Measurements from ENCODE around the gene ACADVL.

The ACADVL gene

GRCh38 chr17:7251661-7252175 is 32.0 kb downstream of the ACADVL start, which contains the start of gene CTDNEP1:
CTDNEP1 (minus strand) TSS chr17:7251734; CDS start chr17:7251296, 438 bp downstream.
- Mint-ChIP-seq H3K4me1 (ENCODE audit: low read depth) (peaks cover 30% of the 10 kb centered on the region), H3K27me3 (ENCODE audit: low read depth) (no peaks in the 10 kb centered on the region), H3K36me3 (ENCODE audit: low read depth) (peaks cover 39% of the 10 kb centered on the region), H3K4me3 (peak within 1 kb of the TSS; percentile 99), H3K27ac (peak within 1 kb of the TSS; percentile 100), H3K9me3 (no peaks in the 10 kb centered on the region)
- DNase-seq (ENCODE audit: low spot score): peak; percentile 99

GRCh38 chr17:7252176-7253043 is 32.7 kb downstream of the ACADVL start, which contains the start of gene ELP5:
ELP5 (plus strand) TSS chr17:7252215; CDS start chr17:7252551, 336 bp downstream.
- Mint-ChIP-seq H3K36me3 (ENCODE audit: low read depth) (peaks cover 40% of the 10 kb centered on the region), H3K27ac (peak within 1 kb of the TSS; percentile 100), H3K4me1 (ENCODE audit: low read depth) (peaks cover 30% of the 10 kb centered on the region), H3K4me3 (peak within 1 kb of the TSS; percentile 99), H3K27me3 (ENCODE audit: low read depth) (no peaks in the 10 kb centered on the region), H3K9me3 (no peaks in the 10 kb centered on the region)
- DNase-seq (ENCODE audit: low spot score): peak; percentile 91

- Mint-ChIP-seq H3K36me3 (ENCODE audit: low read depth) (peaks cover 40% of the 10 kb centered on the region), H3K4me1 (ENCODE audit: low read depth) (peaks cover 28% of the 10 kb centered on the region), H3K27me3 (ENCODE audit: low read depth) (no peaks in the 10 kb centered on the region), H3K27ac (peak overlapping the region; percentile 100), H3K4me3 (peak overlapping the region; percentile 99), H3K9me3 (no peaks in the 10 kb centered on the region)
- no peak for DNase-seq (ENCODE audit: low spot score)
Measured at GRCh38 chr17:7253082-7253481, 33.3 kb downstream of the ACADVL start.

GRCh38 chr17:7254511-7254910 is 34.8 kb downstream of the ACADVL start:
- Mint-ChIP-seq H3K36me3 (ENCODE audit: low read depth) (peaks cover 45% of the 10 kb centered on the region), H3K27me3 (ENCODE audit: low read depth) (no peaks in the 10 kb centered on the region), H3K27ac (no peak overlapping the region), H3K4me1 (ENCODE audit: low read depth) (peaks cover 20% of the 10 kb centered on the region), H3K4me3 (peak overlapping the region; percentile 41), H3K9me3 (no peaks in the 10 kb centered on the region)
- DNase-seq (ENCODE audit: low spot score): no peak

- Mint-ChIP-seq H3K27me3 (ENCODE audit: low read depth) (peaks cover 3% of the 10 kb centered on the region), H3K9me3 (no peaks in the 10 kb centered on the region), H3K27ac (no peak overlapping the region), H3K4me3 (no peak overlapping the region), H3K4me1 (ENCODE audit: low read depth) (peaks cover 14% of the 10 kb centered on the region), H3K36me3 (ENCODE audit: low read depth) (peaks cover 40% of the 10 kb centered on the region)
- no peak for DNase-seq (ENCODE audit: low spot score)
Measured at GRCh38 chr17:7256766-7257456, 37.2 kb downstream of the ACADVL start.

GRCh38 chr17:7258731-7259554 is 39.2 kb downstream of the ACADVL start:
- Mint-ChIP-seq H3K9me3 (no peaks in the 10 kb centered on the region), H3K4me1 (ENCODE audit: low read depth) (peaks cover 20% of the 10 kb centered on the region), H3K4me3 (no peak overlapping the region), H3K36me3 (ENCODE audit: low read depth) (peaks cover 29% of the 10 kb centered on the region), H3K27ac (peak overlapping the region; percentile 15), H3K27me3 (ENCODE audit: low read depth) (peaks cover 20% of the 10 kb centered on the region)
- no peak for DNase-seq (ENCODE audit: low spot score)

- H3K36me3 Mint-ChIP-seq (ENCODE audit: low read depth): peaks cover 27% of the 10 kb centered on the region
- H3K27me3 Mint-ChIP-seq (ENCODE audit: low read depth): peaks cover 25% of the 10 kb centered on the region
- DNase-seq (ENCODE audit: low spot score): no peak
- H3K4me1 Mint-ChIP-seq (ENCODE audit: low read depth): peaks cover 20% of the 10 kb centered on the region
- H3K9me3 Mint-ChIP-seq: no peaks in the 10 kb centered on the region
- no peak overlapping the region for H3K4me3 Mint-ChIP-seq
- no peak overlapping the region for H3K27ac Mint-ChIP-seq
Measured at GRCh38 chr17:7259555-7259889, 39.8 kb downstream of the ACADVL start.

GRCh38 chr17:7260151-7260550 is 40.4 kb downstream of the ACADVL start:
- no peak for DNase-seq (ENCODE audit: low spot score)
- H3K27ac Mint-ChIP-seq: no peak overlapping the region
- no peaks in the 10 kb centered on the region for H3K9me3 Mint-ChIP-seq
- H3K4me1 Mint-ChIP-seq (ENCODE audit: low read depth): peaks cover 18% of the 10 kb centered on the region
- H3K36me3 Mint-ChIP-seq (ENCODE audit: low read depth): peaks cover 22% of the 10 kb centered on the region
- peaks cover 25% of the 10 kb centered on the region for H3K27me3 Mint-ChIP-seq (ENCODE audit: low read depth)
- no peak overlapping the region for H3K4me3 Mint-ChIP-seq

- Mint-ChIP-seq H3K27me3 (ENCODE audit: low read depth) (peaks cover 25% of the 10 kb centered on the region), H3K9me3 (no peaks in the 10 kb centered on the region), H3K4me1 (ENCODE audit: low read depth) (peaks cover 18% of the 10 kb centered on the region), H3K4me3 (peak overlapping the region; percentile 38), H3K27ac (no peak overlapping the region), H3K36me3 (ENCODE audit: low read depth) (peaks cover 22% of the 10 kb centered on the region)
- DNase-seq (ENCODE audit: low spot score): no peak
Measured at GRCh38 chr17:7260651-7261378, 41.1 kb downstream of the ACADVL start.

- H3K27ac Mint-ChIP-seq: no peak overlapping the region
- peaks cover 16% of the 10 kb centered on the region for H3K36me3 Mint-ChIP-seq (ENCODE audit: low read depth)
- H3K27me3 Mint-ChIP-seq (ENCODE audit: low read depth): peaks cover 27% of the 10 kb centered on the region
- H3K9me3 Mint-ChIP-seq: no peaks in the 10 kb centered on the region
- H3K4me1 Mint-ChIP-seq (ENCODE audit: low read depth): peaks cover 18% of the 10 kb centered on the region
- H3K4me3 Mint-ChIP-seq: peak overlapping the region; percentile 45
- DNase-seq (ENCODE audit: low spot score): no peak
Measured at GRCh38 chr17:7261379-7262191, 41.8 kb downstream of the ACADVL start.

- no peak within 1 kb of the TSS for H3K27ac Mint-ChIP-seq
- H3K4me1 Mint-ChIP-seq (ENCODE audit: low read depth): peaks cover 20% of the 10 kb centered on the region
- peaks cover 31% of the 10 kb centered on the region for H3K27me3 Mint-ChIP-seq (ENCODE audit: low read depth)
- peaks cover 12% of the 10 kb centered on the region for H3K36me3 Mint-ChIP-seq (ENCODE audit: low read depth)
- no peaks in the 10 kb centered on the region for H3K9me3 Mint-ChIP-seq
- DNase-seq (ENCODE audit: low spot score): no peak
- peak within 1 kb of the TSS; percentile 55 for H3K4me3 Mint-ChIP-seq
Measured at GRCh38 chr17:7262192-7262934, 42.6 kb downstream of the ACADVL start, which contains the start of gene CLDN7. CLDN7 (minus strand) TSS chr17:7262478; CDS start chr17:7262043, 435 bp downstream.

Measured in T-helper 2 cell treated with Interferon-gamma antibody and Interleukin-4, amounts not matched to agents 5 μg/mL and 100 μg/mL, for 36 hours (primary cell).